ENCODE results near the gene HIRIP3. TPM values are rescaled to one million over a fixed set of nuclear protein-coding genes. Genes with fewer than 3 reads are reported as not detected.

HIRIP3 gene
- total and polyA plus RNA-seq, 2 of the 8 experiments (the other 6 are each of a cell fraction or from before 2014, with no cell fraction given) = 11.9 to 18.5 TPM

GRCh38 chr16:29989111-29989858, 6.1 kb downstream of the HIRIP3 start:
- Histone ChIP-seq H3K4ac (replicated peaks; ENCODE audit: insufficient read length, low read depth, low read length) (no peak overlapping the region), H4K5ac (ENCODE audit: insufficient read length, low read depth, low read length) (no peak overlapping the region), H3K56ac (replicated peaks; ENCODE audit: insufficient read length, low read depth, low read length) (no peak overlapping the region), H3K27ac (ENCODE audit: low read depth, low read length) (no peak overlapping the region), H3K9ac (replicated peaks in 1 of 4; ENCODE audit: extremely low read depth in 1 of 4, low read depth in 3 of 4, low read length in 3 of 4) (0 out of 7 replicates have a peak overlapping the region, but pooled peaks of 1 of the 4 experiments have one; percentile 10), H2BK5ac (ENCODE audit: low read depth, low read length) (no peak overlapping the region; the same call in 1 of the 2 replicates), H3K79me2 (ENCODE audit: control insufficient read depth in 1 of 2, insufficient read depth in 2 of 2, low read length in 2 of 2) (no peaks in the 10 kb centered on the region), H3K4me3 (ENCODE audit: extremely low read depth in 1 of 4, insufficient read depth in 2 of 4, low read depth in 3 of 4, low read length in 4 of 4) (no peak overlapping the region), H4K8ac (ENCODE audit: extremely low read depth, insufficient read depth, low read length) (no peak overlapping the region), H3K9me3 (ENCODE audit: insufficient read depth in 2 of 2, low read depth in 1 of 2, low read length in 1 of 2) (no peaks in the 10 kb centered on the region), H3K4me2 (ENCODE audit: insufficient read depth in 1 of 2, low read depth in 2 of 2, low read length in 2 of 2) (no peak overlapping the region), H2BK120ac (replicated peaks; ENCODE audit: low read depth, low read length) (no peak overlapping the region), H3K23ac (ENCODE audit: insufficient read length) (no peak overlapping the region), H3K79me1 (ENCODE audit: low read depth, low read length) (no peaks in the 10 kb centered on the region), H2BK12ac (ENCODE audit: low read depth, low read length) (no peak overlapping the region), H2AFZ (ENCODE audit: low read length) (no peak overlapping the region), H3K36me3 (ENCODE audit: control insufficient read depth in 2 of 4, insufficient read depth in 4 of 4, low read length in 3 of 4) (peaks cover 8 to 53% (median 32%) of the 10 kb centered on the region in 4 experiments), H3K27me3 (replicated peaks in 1 of 4; ENCODE audit: control insufficient read depth in 3 of 4, extremely low read depth in 1 of 4, insufficient read depth in 3 of 4, low read length in 3 of 4) (no peaks in the 10 kb centered on the region), H4K91ac (replicated peaks; ENCODE audit: insufficient read length, low read length) (no peak overlapping the region), H3K4me1 (replicated peaks in 1 of 4; ENCODE audit: control insufficient read depth in 3 of 4, insufficient read depth in 4 of 4, low read length in 3 of 4) (no peaks in the 10 kb centered on the region), H2AK5ac (ENCODE audit: low read depth, low read length) (no peak overlapping the region), H3K18ac (ENCODE audit: extremely low read depth, low read length) (no peak overlapping the region), H2BK20ac (ENCODE audit: low read length) (no peak overlapping the region), H3K23me2 (ENCODE audit: low read depth, low read length) (no peaks in the 10 kb centered on the region), H2BK15ac (ENCODE audit: low read length) (no peak overlapping the region), H4K20me1 (replicated peaks in 1 of 2; ENCODE audit: control insufficient read depth in 1 of 2, insufficient read depth in 2 of 2, low read length in 2 of 2) (no peaks in the 10 kb centered on the region), H3K14ac (ENCODE audit: insufficient read length) (no peak overlapping the region)
- ChIA-PET CTCF (ENCODE audit: partially characterized antibody) (interaction anchor here (0.5 to 1.3 kb wide), 3 partner anchors 14 to 19 kb away, joined by 3 to 4 read pairs (median 3); no protein-coding TSS in a partner anchor), POLR2A (ENCODE audit: partially characterized antibody) (interaction anchor here (0.5 to 1.0 kb wide), 5 partner anchors 10 to 195 kb away, joined by 3 to 4 read pairs (median 3); no protein-coding TSS in a partner anchor)
- 91% methylated on average over 23 of the region's 23 CpGs; no CpG with 5 or more reads in 1 of the 2 experiments for WGBS, 2 experiments (ENCODE audit: extremely low coverage in 1 of 2, insufficient coverage in 1 of 2, insufficient read length in 1 of 2, insufficient replicate concordance in 2 of 2, low coverage in 1 of 2, low lambda C conversion rate in 2 of 2, missing lambda C conversion rate in 1 of 2)
- DNase-seq (ENCODE audit: low read depth in 1 of 2, low spot score in 2 of 2) = no peak
- FAIRE-seq = no peak
- TF ChIP-seq RBBP5 (IDR thresholded peaks at IDR 0.05; ENCODE audit: borderline replicate concordance, low read depth, low read length) (no peak), YY1 (IDR thresholded peaks at IDR 0.05; ENCODE audit: low read depth, low read length) (no peak)
